GM12874 (cell line): ENCODE data around the gene PIGZ.

Source experiments
- TF ChIP-seq, protein P1 (sequence below): IDR thresholded peaks from 2 replicates; pipeline ENCODE4 v1.5.1; 2011; ENCODE audit warnings: low read depth, mild to moderate bottlenecking, control low read depth, low read length, moderate library complexity; ENCODE audit not compliant: insufficient read depth

The PIGZ gene

GRCh38 chr3:196966526-196967401 is 1.9 kb downstream of the PIGZ start:
- TF ChIP-seq, protein P1, sequence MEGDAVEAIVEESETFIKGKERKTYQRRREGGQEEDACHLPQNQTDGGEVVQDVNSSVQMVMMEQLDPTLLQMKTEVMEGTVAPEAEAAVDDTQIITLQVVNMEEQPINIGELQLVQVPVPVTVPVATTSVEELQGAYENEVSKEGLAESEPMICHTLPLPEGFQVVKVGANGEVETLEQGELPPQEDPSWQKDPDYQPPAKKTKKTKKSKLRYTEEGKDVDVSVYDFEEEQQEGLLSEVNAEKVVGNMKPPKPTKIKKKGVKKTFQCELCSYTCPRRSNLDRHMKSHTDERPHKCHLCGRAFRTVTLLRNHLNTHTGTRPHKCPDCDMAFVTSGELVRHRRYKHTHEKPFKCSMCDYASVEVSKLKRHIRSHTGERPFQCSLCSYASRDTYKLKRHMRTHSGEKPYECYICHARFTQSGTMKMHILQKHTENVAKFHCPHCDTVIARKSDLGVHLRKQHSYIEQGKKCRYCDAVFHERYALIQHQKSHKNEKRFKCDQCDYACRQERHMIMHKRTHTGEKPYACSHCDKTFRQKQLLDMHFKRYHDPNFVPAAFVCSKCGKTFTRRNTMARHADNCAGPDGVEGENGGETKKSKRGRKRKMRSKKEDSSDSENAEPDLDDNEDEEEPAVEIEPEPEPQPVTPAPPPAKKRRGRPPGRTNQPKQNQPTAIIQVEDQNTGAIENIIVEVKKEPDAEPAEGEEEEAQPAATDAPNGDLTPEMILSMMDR: no peak

DNA sequence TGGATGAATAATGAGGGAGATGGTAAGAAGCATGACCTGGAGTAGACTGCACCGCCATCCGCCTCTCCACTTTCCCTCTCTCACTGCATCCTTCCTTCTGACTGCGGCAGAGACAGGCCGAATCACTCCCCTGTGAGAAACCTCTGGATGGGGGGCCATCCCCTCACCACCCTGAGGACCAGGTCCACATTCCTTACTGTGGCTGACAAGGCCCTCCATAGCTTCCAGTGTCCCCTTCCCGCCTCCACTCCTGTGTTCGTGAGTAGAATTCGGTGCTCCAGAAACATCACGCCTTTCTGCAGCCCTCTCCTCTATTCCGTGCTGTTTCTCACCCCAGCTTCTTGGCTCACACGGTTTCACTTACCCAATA is 2.8 kb downstream of the PIGZ start:
- TF ChIP-seq, protein P1: no peak

- TF ChIP-seq, protein P1: no peak
These were observed 3.4 kb downstream of the PIGZ start for GRCh38 chr3:196965112-196965803.

DNA sequence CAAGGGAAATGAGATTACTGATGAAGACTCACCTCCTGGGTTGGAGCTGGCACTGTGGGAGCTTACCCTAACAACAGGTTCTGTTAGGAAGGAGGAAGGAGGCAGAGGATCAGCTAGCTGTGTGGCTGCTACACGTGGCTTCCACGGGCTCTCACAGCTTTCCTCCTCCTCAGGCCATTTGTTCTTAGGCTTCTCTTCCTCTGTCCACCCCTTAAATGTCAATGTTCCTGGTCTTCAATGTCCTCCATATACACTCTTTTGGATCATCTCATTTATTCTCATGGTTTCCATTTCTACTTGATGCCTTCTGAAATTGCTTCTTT is 5.0 kb downstream of the PIGZ start:
- TF ChIP-seq, protein P1: no peak

DNA sequence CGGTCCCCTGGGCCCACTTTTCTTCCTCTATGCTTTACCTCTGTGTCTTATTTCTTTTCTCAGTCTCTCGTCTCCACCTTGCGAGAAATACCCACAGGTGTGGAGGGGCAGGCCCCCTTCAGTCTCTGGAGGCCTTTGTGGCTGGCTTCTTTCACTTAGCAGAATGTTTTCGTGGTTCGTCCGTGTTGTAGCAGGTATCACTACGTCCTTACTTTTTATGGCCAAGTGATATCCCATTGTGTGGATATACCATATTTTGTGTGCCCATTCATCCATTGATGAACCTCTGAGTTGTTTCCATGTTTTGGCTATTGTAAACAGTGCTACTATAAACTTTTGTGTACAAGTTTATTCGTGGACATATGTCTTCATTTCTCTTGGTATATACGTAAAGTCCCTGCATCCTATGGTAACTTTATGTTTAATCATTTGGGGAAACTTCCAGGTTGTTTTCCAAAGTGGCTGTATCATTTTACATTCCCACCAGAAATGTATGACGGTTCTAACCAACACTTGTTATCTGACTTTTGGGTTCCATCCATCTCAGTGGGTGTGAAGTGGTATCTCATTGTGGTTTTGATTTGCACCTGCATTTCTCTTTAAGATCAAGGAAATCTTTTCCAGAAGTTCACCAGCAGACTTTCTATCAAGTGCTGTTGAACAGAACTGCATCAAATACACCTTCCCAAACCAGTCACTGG is 5.6 kb downstream of the PIGZ start:
- TF ChIP-seq, protein P1: no peak

DNA sequence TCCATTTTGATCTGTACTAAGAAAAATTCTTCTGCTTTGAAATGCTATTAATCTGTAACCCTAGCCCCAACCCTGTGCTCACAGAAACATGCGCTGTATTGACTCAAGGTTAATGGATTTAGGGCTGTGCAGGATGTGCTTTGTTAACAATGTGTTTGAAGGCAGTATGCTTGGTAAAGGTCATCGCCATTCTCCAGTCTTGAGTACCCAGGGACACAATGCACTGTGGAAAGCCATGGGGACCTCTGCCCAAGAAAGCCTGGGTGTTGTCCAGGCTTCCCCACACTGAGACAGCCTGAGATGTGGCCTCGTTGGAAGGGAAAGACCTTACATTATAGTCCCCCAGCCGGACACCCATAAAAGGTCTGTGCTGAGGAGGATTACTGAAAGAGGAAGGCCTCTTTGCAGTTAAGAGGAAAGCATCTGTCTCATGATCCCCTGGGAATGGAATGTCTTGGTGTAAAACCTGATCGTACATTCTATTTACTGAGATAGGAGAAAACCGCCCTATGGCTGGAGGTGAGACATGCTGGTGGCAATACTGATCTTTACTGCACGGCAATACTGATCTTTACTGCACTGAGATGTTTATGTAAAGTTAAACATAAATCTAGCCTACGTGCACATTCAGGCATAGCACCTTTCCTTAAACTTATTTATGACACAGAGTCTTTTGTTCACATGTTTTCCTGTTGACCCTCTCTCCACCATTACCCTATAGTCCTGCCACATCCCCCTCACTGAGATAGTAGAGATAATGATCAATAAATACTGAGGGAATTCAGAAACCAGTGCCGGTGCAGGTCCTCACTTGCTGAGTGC is 6.3 kb downstream of the PIGZ start:
- TF ChIP-seq, protein P1: no peak
